Mesothelial cell of epicardium (in vitro differentiated cells): ENCODE data around the gene MB21D2. TPM values are rescaled to one million over a fixed set of nuclear protein-coding genes. Genes with fewer than 3 reads are reported as not detected.

Experiments used
- DNase-seq, 2 experiments: peaks; one replicate each; pipeline ENCODE4 v3.0.0; 2021; ENCODE audit warnings: low spot score in 2 of 2; ENCODE audit not compliant: unreplicated experiment in 2 of 2
- H3K27ac Mint-ChIP-seq: 2 replicates; pipeline ENCODE4 v1.8.0; 2021; ENCODE audit warnings: mixed read lengths
- H3K27me3 Mint-ChIP-seq: 2 replicates; pipeline ENCODE4 v1.8.0; 2021; ENCODE audit warnings: low read depth, mixed read lengths
- H3K36me3 Mint-ChIP-seq: 2 replicates; pipeline ENCODE4 v1.8.0; 2021; ENCODE audit warnings: mixed read lengths
- H3K4me1 Mint-ChIP-seq: 2 replicates; pipeline ENCODE4 v1.8.0; 2021; ENCODE audit warnings: mixed read lengths
- H3K4me3 Mint-ChIP-seq: 2 replicates; pipeline ENCODE4 v1.8.0; 2021; ENCODE audit warnings: mild to moderate bottlenecking, moderate library complexity, mixed read lengths
- H3K9me3 Mint-ChIP-seq: 2 replicates; pipeline ENCODE4 v1.8.0; 2021; ENCODE audit warnings: mixed read lengths
- CTCF ChIP-seq: fragments of 200-600 bp; sonication (generic); IDR thresholded peaks from one replicate; pipeline ENCODE4 v1.5.0; 2021; ENCODE audit warnings: antibody characterized with exemption; ENCODE audit not compliant: unreplicated experiment
- total RNA-seq: library from RNA; stranded (reverse); gene quantifications from 3 replicates; pipeline ENCODE4 v1.2.1, GENCODE V29; 2021

The MB21D2 gene
- total RNA-seq, 1 donor from 2014 or later: 8.5 TPM

- no peak overlapping the region for H3K27ac Mint-ChIP-seq
- DNase-seq: no peak
- no peaks in the 10 kb centered on the region for H3K27me3 Mint-ChIP-seq
- peaks cover 2% of the 10 kb centered on the region for H3K4me1 Mint-ChIP-seq
- no peaks in the 10 kb centered on the region for H3K9me3 Mint-ChIP-seq
- H3K36me3 Mint-ChIP-seq: no peaks in the 10 kb centered on the region
- TF ChIP-seq CTCF: no peak
- no peak overlapping the region for H3K4me3 Mint-ChIP-seq
These were observed 36.3 kb upstream of the MB21D2 start for GRCh38 chr3:192953926-192954325.

- H3K9me3 Mint-ChIP-seq: no peaks in the 10 kb centered on the region
- H3K27ac Mint-ChIP-seq: no peak overlapping the region
- H3K27me3 Mint-ChIP-seq: no peaks in the 10 kb centered on the region
- no peak overlapping the region for H3K4me3 Mint-ChIP-seq
- H3K4me1 Mint-ChIP-seq: no peaks in the 10 kb centered on the region
- no peak for TF ChIP-seq CTCF
- no peak for DNase-seq
- H3K36me3 Mint-ChIP-seq: peaks cover 1% of the 10 kb centered on the region
These were observed 29.8 kb upstream of the MB21D2 start for GRCh38 chr3:192947421-192947820.

GRCh38 chr3:192943393-192943792 lies 25.7 kb upstream of the MB21D2 start:
- H3K27ac Mint-ChIP-seq: no peak overlapping the region
- H3K27me3 Mint-ChIP-seq: no peaks in the 10 kb centered on the region
- peaks cover 1% of the 10 kb centered on the region for H3K36me3 Mint-ChIP-seq
- no peak for TF ChIP-seq CTCF
- no peak overlapping the region for H3K4me3 Mint-ChIP-seq
- no peaks in the 10 kb centered on the region for H3K9me3 Mint-ChIP-seq
- no peak for DNase-seq
- no peaks in the 10 kb centered on the region for H3K4me1 Mint-ChIP-seq

GRCh38 chr3:192942625-192943024 lies 25.0 kb upstream of the MB21D2 start:
- no peaks in the 10 kb centered on the region for H3K9me3 Mint-ChIP-seq
- H3K4me1 Mint-ChIP-seq: no peaks in the 10 kb centered on the region
- H3K36me3 Mint-ChIP-seq: no peaks in the 10 kb centered on the region
- H3K27ac Mint-ChIP-seq: no peak overlapping the region
- no peaks in the 10 kb centered on the region for H3K27me3 Mint-ChIP-seq
- no peak overlapping the region for H3K4me3 Mint-ChIP-seq
- no peak for TF ChIP-seq CTCF
- DNase-seq: no peak

- Mint-ChIP-seq H3K27ac (no peak overlapping the region), H3K27me3 (no peaks in the 10 kb centered on the region), H3K9me3 (no peaks in the 10 kb centered on the region), H3K4me3 (no peak overlapping the region), H3K4me1 (no peaks in the 10 kb centered on the region), H3K36me3 (no peaks in the 10 kb centered on the region)
- TF ChIP-seq CTCF: no peak
- no peak for DNase-seq
These were observed 22.5 kb upstream of the MB21D2 start for GRCh38 chr3:192940129-192940528.

- H3K4me3 Mint-ChIP-seq: no peak overlapping the region
- H3K36me3 Mint-ChIP-seq: no peaks in the 10 kb centered on the region
- no peak for TF ChIP-seq CTCF
- H3K4me1 Mint-ChIP-seq: no peaks in the 10 kb centered on the region
- H3K9me3 Mint-ChIP-seq: no peaks in the 10 kb centered on the region
- no peaks in the 10 kb centered on the region for H3K27me3 Mint-ChIP-seq
- no peak for DNase-seq
- no peak overlapping the region for H3K27ac Mint-ChIP-seq
These were observed 17.8 kb upstream of the MB21D2 start for GRCh38 chr3:192935441-192935840.
